Transverse colon (tissue), 4 donors: ENCODE results near the gene TXNDC11. TPM values are rescaled to one million over a fixed set of nuclear protein-coding genes. Genes with fewer than 3 reads are reported as not detected.
A peak's percentile ranks its signal among the peaks of the same experiment; 100 is the strongest.

Source experiments
- DNase-seq: peaks from one replicate; pipeline ENCODE4 v3.0.0-alpha.2; 2019
- H3K27ac ChIP-seq, 4 donors: fragments of 200-600 bp; sonication (generic); 2 replicates each; pipeline ENCODE4 v1.5.1; 2016 to 2018; ENCODE audit warnings: inconsistent platforms in 4 of 4
- H3K27me3 ChIP-seq: fragments of 200-600 bp; sonication (generic); 2 replicates; pipeline ENCODE4 v1.5.1; 2017; ENCODE audit warnings: inconsistent platforms
- H3K36me3 ChIP-seq, 4 donors: fragments of 200-600 bp; sonication (generic); 2 replicates each; pipeline ENCODE4 v1.5.1; 2017 to 2019; ENCODE audit warnings: inconsistent platforms in 4 of 4
- H3K4me1 ChIP-seq, 4 donors: fragments of 200-600 bp; sonication (generic); 2 replicates each; pipeline ENCODE4 v1.5.1; 2017 to 2020; ENCODE audit warnings: inconsistent platforms in 4 of 4
- H3K4me3 ChIP-seq, 4 donors: fragments of 200-600 bp; sonication (generic); 1 replicate in 1 of 4; 2 replicates in 3 of 4; pipeline versions ENCODE4 v1.5.1 to v1.6.1; 2017 to 2019; ENCODE audit warnings: inconsistent platforms in 4 of 4
- H3K9me3 ChIP-seq, 2 donors: fragments of 200-600 bp; sonication (generic); 2 replicates each; pipeline ENCODE4 v1.5.1; 2017 to 2019; ENCODE audit warnings: inconsistent platforms in 2 of 2
- EP300 ChIP-seq: sonication (generic); formaldehyde crosslinking; IDR thresholded peaks from one replicate; pipeline ENCODE4 v1.6.1; 2017; ENCODE audit warnings: antibody characterized with exemption, low read depth
- POLR2A ChIP-seq: fragments of 450-650 bp; IDR thresholded peaks from one replicate; pipeline ENCODE4 v1.6.1; 2016; ENCODE audit warnings: antibody characterized with exemption, mild to moderate bottlenecking, moderate library complexity
- POLR2AphosphoS5 ChIP-seq, 3 donors: sonication (generic); formaldehyde crosslinking; IDR thresholded peaks; one replicate each; pipeline ENCODE4 v1.6.1; 2016; ENCODE audit warnings: antibody characterized with exemption in 3 of 3
- WGBS, 2 donors: methylation state at CpG; one replicate each; pipeline ENCODE4 v1.1.5; 2018; ENCODE audit warnings: low coverage in 1 of 2; 5-methylcytosine and 5-hydroxymethylcytosine counted together
- in situ Hi-C, 4 donors: fragments of 200-750 bp; cut with MboI; loops; one replicate each; pipeline versions ENCODE4 v1.15.0 to v1.15.1; 2017; ENCODE audit warnings: low sequenced_read_pairs in 3 of 4, low pct_ligation_motif_present in 1 of 4, low pct_unique_long_range_greater_than_20kb in 1 of 4
- intact Hi-C: fragments of 100-400 bp; cut with DNase I; formaldehyde crosslinking; loops from one replicate; pipeline ENCODE4 v1.15.1; 2023; ENCODE audit warnings: low total_unique reads
- small RNA-seq, 4 donors: library from RNA; depleted of rRNA; stranded (forward); fragments of <200 nt; gene quantifications; one replicate each; pipeline ENCODE3, GENCODE V24; 2016
- total RNA-seq, 4 donors: library from RNA; depleted of rRNA; stranded (reverse); fragments of >200 nt; gene quantifications; one replicate each; pipeline ENCODE4 v1.1.0, GENCODE V29; 2016
- TF ChIP-seq, protein P1 (sequence below), 5 experiments: fragments of 200-600 bp in 3 of 5; fragments of 450-650 bp in 2 of 5; sonication (generic) in 3 of 5; IDR thresholded peaks; 1 replicate in 2 of 5; 2 replicates in 3 of 5; pipeline ENCODE4 v1.5.1; 2016 to 2017; ENCODE audit warnings: antibody characterized with exemption in 5 of 5, inconsistent platforms in 3 of 5, mild to moderate bottlenecking in 2 of 5, moderate library complexity in 1 of 5

Gene TXNDC11
- total RNA-seq, 4 donors from 2014 or later = 66.8 to 105 (median 71.1) TPM

DNA sequence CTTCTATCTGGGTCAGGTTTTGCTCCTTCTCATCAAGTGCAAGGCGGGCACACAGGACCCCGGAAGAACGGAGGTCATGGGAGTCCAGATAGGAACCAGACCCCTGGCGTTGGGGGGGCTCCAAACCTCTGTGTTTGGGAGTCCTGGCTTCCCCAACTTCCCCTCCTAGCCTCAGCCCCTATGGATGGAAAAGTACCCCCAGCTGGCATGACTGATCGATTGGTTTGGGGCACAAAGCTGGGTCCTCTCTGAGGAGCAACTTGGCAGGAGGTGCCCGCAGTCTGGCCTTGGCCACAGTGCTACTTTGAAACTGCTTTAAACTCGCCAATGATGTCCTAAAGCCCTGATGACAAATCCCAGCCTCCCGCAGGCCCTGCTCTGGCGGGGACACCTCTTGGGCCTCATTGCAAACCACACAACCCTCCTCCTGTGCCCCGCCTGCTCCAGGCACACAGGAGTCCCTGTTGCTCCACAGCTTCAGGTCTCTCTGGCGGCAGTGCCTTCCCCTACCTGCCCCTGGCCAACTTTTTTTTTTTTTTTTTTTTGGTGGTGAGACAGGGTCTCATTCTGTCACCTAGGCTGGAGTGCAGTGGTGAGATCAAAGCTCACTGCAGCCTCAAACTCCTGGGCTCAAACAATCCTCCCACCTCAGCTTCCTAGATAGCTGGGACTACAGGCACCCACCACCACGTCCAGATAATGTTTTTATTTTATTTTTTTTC is 112.5 kb downstream of the TXNDC11 start:
- in situ Hi-C loops = loop anchor here in 1 of 4 donors (25.0 kb wide), 1 partner anchor 218 kb away; no protein-coding TSS in a partner anchor
- intact Hi-C loops = loop anchor here (5.0 kb wide), 1 partner anchor 43 kb away; the partner anchor contains the start of gene LITAF
- no peak for TF ChIP-seq POLR2AphosphoS5 (IDR thresholded peaks at IDR 0.05)
- no peak for TF ChIP-seq POLR2A
- TF ChIP-seq, protein P1, sequence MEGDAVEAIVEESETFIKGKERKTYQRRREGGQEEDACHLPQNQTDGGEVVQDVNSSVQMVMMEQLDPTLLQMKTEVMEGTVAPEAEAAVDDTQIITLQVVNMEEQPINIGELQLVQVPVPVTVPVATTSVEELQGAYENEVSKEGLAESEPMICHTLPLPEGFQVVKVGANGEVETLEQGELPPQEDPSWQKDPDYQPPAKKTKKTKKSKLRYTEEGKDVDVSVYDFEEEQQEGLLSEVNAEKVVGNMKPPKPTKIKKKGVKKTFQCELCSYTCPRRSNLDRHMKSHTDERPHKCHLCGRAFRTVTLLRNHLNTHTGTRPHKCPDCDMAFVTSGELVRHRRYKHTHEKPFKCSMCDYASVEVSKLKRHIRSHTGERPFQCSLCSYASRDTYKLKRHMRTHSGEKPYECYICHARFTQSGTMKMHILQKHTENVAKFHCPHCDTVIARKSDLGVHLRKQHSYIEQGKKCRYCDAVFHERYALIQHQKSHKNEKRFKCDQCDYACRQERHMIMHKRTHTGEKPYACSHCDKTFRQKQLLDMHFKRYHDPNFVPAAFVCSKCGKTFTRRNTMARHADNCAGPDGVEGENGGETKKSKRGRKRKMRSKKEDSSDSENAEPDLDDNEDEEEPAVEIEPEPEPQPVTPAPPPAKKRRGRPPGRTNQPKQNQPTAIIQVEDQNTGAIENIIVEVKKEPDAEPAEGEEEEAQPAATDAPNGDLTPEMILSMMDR (IDR thresholded peaks at IDR 0.05) = no peak
- no peak for TF ChIP-seq EP300
- H3K27ac ChIP-seq = peak overlapping the region; percentile 38 to 68 (median 65)
- H3K36me3 ChIP-seq = no peaks in the 10 kb centered on the region
- no peak for DNase-seq
- H3K4me3 ChIP-seq = no peak overlapping the region
- peaks cover 0 to 36% (median 11%) of the 10 kb centered on the region in 4 donors for H3K4me1 ChIP-seq
- WGBS, 2 donors = 77 to 85% methylated on average over 3 to 12 of the region's 12 CpGs
- no peaks in the 10 kb centered on the region for H3K9me3 ChIP-seq
- H3K27me3 ChIP-seq = no peaks in the 10 kb centered on the region

Small RNA genes within 50 kb of the gene (small RNA-seq; reads per million reads assigned to genes)
- 0 reads per million in 4 donors for gene RF00017

Other genes starting within 250 kb of the TXNDC11 start
- 100 to 1,000 TPM in 2 of 4 donors, 10 to 100 TPM in 2; 32.8 to 193 (median 101) TPM for gene LITAF, start 155.9 kb downstream of the TXNDC11 start, total RNA-seq
- gene SNN, start 74.4 kb downstream of the TXNDC11 start, total RNA-seq = 10 to 100 TPM in 2 of 4 donors, 1 to 10 TPM in 2; 4.9 to 12.3 (median 8.6) TPM
- 10 to 100 TPM; 38.1 to 92.0 (median 63.3) TPM for gene ZC3H7A, start 54.4 kb upstream of the TXNDC11 start, total RNA-seq
- gene RSL1D1, start 108.7 kb upstream of the TXNDC11 start, total RNA-seq = 100 to 1,000 TPM in 1 of 4 donors, 10 to 100 TPM in 3; 41.5 to 120 (median 65.9) TPM
- gene GSPT1, start 173.1 kb upstream of the TXNDC11 start, total RNA-seq = 10 to 100 TPM; 29.9 to 98.9 (median 64.6) TPM
- 10 to 100 TPM in 3 of 4 donors, 1 to 10 TPM in 1; 8.7 to 92.3 (median 25.2) TPM for gene NPIPB2, start 199.2 kb upstream of the TXNDC11 start, total RNA-seq
- 1 to 10 TPM in 2 of 4 donors, not detected in 2; 1.2 to 6.0 TPM for gene TNFRSF17, start 222.4 kb upstream of the TXNDC11 start, total RNA-seq
- 10 to 100 TPM; 18.1 to 36.3 (median 20.1) TPM for gene SNX29, start 233.9 kb upstream of the TXNDC11 start, total RNA-seq